Aorta (tissue), 5 donors: Measurements from ENCODE around the gene ALG1L2. TPM values are rescaled to one million over a fixed set of nuclear protein-coding genes. Genes with fewer than 3 reads are reported as not detected.
"Not testable (repeated sequence)": the region's sequence is repeated elsewhere in the genome, so short reads cannot be mapped to it uniquely, and the experiment has no call there.

Source experiments
- ATAC-seq: fragments of 200-7000 bp; cut with Tn5 transposase; one replicate; pipeline ENCODE4 v1.9.1; 2022; ENCODE audit warnings: moderate library complexity; ENCODE audit not compliant: low FRiP score
- DNase-seq, 2 donors: peaks; one replicate each; pipeline ENCODE4 v3.0.0-alpha.2; 2020
- H3K27ac ChIP-seq, 2 donors: one replicate each; pipeline ENCODE4 v1.5.1; 2013; ENCODE audit warnings: low read length in 2 of 2, mild to moderate bottlenecking in 2 of 2, moderate library complexity in 2 of 2, control low read depth in 1 of 2, inconsistent platforms in 1 of 2, low read depth in 1 of 2
- H3K27me3 ChIP-seq, 2 donors: one replicate each; pipeline ENCODE4 v1.6.1; 2013; ENCODE audit warnings: control low read depth in 1 of 2, low read length in 1 of 2, mild to moderate bottlenecking in 1 of 2, moderate library complexity in 1 of 2; ENCODE audit not compliant: insufficient read depth in 2 of 2, control insufficient read depth in 1 of 2
- H3K36me3 ChIP-seq, 2 donors: one replicate each; pipeline ENCODE4 v1.6.1; 2013; ENCODE audit warnings: control low read depth in 1 of 2, low read length in 1 of 2, mild to moderate bottlenecking in 1 of 2; ENCODE audit not compliant: insufficient read depth in 2 of 2, control insufficient read depth in 1 of 2
- H3K4me1 ChIP-seq, 2 donors: one replicate each; pipeline ENCODE4 v1.6.1; 2013; ENCODE audit warnings: low read length in 2 of 2, control low read depth in 1 of 2, mild to moderate bottlenecking in 1 of 2, moderate library complexity in 1 of 2; ENCODE audit not compliant: insufficient read depth in 2 of 2, control insufficient read depth in 1 of 2
- H3K4me3 ChIP-seq, 2 donors: one replicate each; pipeline ENCODE4 v1.5.1; 2013; ENCODE audit warnings: low read length in 2 of 2, control low read depth in 1 of 2, mild to moderate bottlenecking in 1 of 2
- H3K9me3 ChIP-seq: one replicate; pipeline ENCODE4 v1.6.1; 2013; ENCODE audit warnings: mild to moderate bottlenecking, low read length; ENCODE audit not compliant: control insufficient read depth
- WGBS, 2 donors: extraction: QIAGEN DNeasy Blood & Tissue Kit; methylation state at CpG; one replicate each; pipeline ENCODE4 v1.1.7; 2013; 5-methylcytosine and 5-hydroxymethylcytosine counted together
- intact Hi-C, 2 donors: fragments of 100-400 bp; cut with DNase I; formaldehyde crosslinking; loops; one replicate each; pipeline versions ENCODE4 v1.14.2 to v1.15.0; 2022
- polyA plus RNA-seq, 2 donors: library from polyadenylated mRNA; stranded (reverse); fragments of 200-250 nt; gene quantifications; one replicate each; pipeline ENCODE4 v1.2.3, GENCODE V29; 2013
- total RNA-seq, 2 donors: library from RNA; stranded (reverse); fragmentation: NEBNext Ultra II Directional; extraction: Animal tissue kit (Norgen Biotek cat#: 25700); gene quantifications; one replicate each; pipeline ENCODE4 v1.2.1, GENCODE V29; 2021
- donor health status: healthy with polysubstance abuse.
- donor health status: Bipolar disorder and iron deficiency.
- donor health status: DM: no; HTN: no; CAD: no.
- donor health status: DM: no; HTN: no; CAD: no.
- donor health status: DM: yes; HTN: yes; CAD: no.

The ALG1L2 gene
- total and polyA plus RNA-seq, 4 donors: 3.6 TPM; not detected in 3

DNA sequence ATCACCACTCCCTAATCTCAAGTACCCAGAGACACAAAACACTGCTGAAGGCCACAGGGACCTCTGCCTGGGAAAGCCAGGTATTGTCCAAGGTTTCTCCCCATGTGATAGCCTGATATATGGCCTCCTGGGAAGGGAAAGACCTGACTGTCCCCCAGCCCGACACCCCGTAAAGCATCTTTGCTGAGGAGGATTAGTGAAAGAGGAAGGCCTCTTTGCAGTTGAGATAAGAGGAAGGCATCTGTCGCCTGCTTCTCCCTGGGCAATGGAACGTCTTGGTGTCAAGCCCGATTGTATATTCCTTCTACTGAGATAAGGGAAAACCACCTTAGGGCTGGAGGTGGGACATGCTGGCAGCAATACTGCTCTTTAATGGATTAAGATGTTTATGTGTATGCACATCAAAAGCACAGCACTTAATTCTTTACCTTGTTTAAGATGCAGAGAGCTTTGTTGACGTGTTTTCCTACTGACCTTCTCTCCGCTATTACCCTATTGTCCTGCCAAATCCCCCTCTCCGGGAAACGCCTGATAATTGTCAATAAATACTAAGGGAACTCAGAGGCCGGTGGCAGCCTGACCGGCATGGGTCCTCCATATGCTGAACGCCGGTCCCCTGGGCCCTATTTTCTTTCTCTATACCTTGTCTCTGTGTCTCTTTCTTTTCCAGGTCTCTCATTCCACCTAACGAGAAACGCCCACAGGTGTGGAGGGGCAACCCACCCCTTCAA is 23.9 kb upstream of the ALG1L2 start:
- DNase-seq, H3K27ac ChIP-seq, H3K36me3 ChIP-seq, H3K4me3 ChIP-seq, H3K4me1 ChIP-seq, H3K27me3 ChIP-seq, ATAC-seq, intact Hi-C loops, H3K9me3 ChIP-seq: not testable (repeated sequence)
- 90% methylated on average over 15 of the region's 15 CpGs; no CpG with 5 or more reads in 1 of the 2 donors for WGBS, 2 donors

DNA sequence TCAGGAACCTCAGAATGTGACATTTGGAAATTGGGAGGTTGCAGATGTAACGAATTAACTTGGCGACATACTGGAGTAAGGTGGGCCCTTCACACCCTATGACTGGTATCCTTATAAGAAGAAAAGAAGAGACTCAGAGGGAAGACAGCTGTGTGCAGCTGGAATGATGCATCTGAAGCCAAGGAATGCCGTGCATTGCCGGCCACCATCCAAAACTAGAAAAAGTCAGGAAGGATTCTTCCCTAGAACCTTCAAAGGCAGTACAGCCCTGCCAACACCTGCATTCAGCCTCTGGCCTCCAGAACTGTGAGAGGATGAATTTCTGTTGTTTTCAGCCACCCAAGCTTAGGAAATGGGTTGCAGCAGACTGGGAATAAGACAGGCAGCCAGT is 23.4 kb upstream of the ALG1L2 start:
- intact Hi-C loops, DNase-seq, ATAC-seq: not testable (repeated sequence)

DNA sequence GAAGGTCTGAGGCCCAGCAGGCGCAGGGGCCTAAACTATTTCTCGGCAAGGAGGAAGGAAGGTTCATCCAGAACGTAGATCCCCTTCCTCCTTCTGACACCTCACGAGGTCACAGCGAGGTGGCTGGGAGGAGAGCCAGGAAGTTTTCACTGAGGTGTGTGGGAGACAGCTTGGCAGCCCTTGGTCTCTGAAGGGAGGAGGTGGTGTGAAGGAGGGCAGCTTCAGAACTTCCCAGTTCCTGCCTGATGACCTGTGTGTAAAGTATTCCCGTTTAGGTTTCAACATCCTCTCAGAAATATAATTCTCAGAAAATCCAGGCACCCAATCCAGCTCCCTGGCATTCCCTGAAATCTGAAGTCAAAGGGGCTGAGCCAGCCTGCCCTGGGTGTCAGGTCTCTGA is 22.9 kb upstream of the ALG1L2 start:
- H3K4me1 ChIP-seq, H3K4me3 ChIP-seq, H3K27ac ChIP-seq, H3K27me3 ChIP-seq, intact Hi-C loops, H3K9me3 ChIP-seq, DNase-seq, H3K36me3 ChIP-seq, ATAC-seq: not testable (repeated sequence)
- 36% methylated on average over 6 of the region's 6 CpGs; no CpG with 5 or more reads in 1 of the 2 donors for WGBS, 2 donors

More for the DNA sequence above, 23.4 kb upstream of the ALG1L2 start:
- not testable (repeated sequence) for H3K4me1 ChIP-seq, H3K27me3 ChIP-seq, H3K9me3 ChIP-seq, H3K36me3 ChIP-seq, H3K4me3 ChIP-seq, H3K27ac ChIP-seq
- 90% methylated on average over 2 of the region's 4 CpGs; no CpG with 5 or more reads in 1 of the 2 donors for WGBS, 2 donors

DNA sequence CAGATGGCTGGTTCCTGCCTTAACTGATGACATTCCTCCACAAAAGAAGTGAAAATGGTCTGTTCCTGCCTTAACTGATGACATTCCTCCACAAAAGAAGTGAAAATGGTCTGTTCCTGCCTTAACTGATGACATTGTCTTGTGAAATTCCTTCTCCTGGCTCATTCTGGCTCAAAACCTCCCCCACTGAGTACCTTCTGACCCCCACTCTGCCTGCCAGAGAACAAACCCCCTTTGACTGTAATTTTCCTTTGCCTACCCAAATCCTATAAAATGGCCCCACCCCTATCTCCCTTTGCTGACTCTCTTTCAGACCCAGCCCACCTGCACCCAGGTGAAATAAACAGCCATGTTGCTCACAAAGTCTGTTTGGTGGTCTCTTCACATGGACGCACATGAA is 22.5 kb upstream of the ALG1L2 start:
- H3K4me3 ChIP-seq, H3K27me3 ChIP-seq, intact Hi-C loops, H3K27ac ChIP-seq, DNase-seq, H3K36me3 ChIP-seq, ATAC-seq, H3K9me3 ChIP-seq, H3K4me1 ChIP-seq: not testable (repeated sequence)
- 93% methylated on average over 1 of the region's 1 CpG; no CpG with 5 or more reads in 1 of the 2 donors for WGBS, 2 donors

DNA sequence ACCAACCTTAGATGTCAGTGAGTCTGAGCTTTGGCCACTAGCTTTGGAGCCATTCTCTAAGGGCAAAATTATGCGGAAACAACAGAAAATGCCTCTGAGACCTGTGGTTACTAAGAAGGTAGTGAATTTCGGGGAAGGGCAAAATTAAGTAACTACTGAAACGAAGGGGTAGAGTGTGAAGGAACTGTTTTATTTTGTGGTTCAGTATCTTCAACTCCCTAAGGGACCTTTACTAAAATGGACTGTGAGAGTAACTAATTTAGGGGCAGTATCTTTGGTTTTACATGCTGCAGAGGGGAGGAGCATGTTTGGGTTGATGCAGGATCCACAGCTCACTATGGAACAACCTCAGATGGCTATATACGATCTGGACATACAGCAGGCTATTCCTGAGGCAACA is 8.0 kb upstream of the ALG1L2 start:
- 82% methylated on average over 4 of the region's 4 CpGs; no CpG with 5 or more reads in 1 of the 2 donors for WGBS, 2 donors
- intact Hi-C loops: no loop called here
- ATAC-seq: no peak
- H3K27ac ChIP-seq: no peak overlapping the region
- no peak for DNase-seq
- H3K4me1 ChIP-seq: no peaks in the 10 kb centered on the region
- H3K4me3 ChIP-seq: no peak overlapping the region
- no peaks in the 10 kb centered on the region for H3K9me3 ChIP-seq
- H3K36me3 ChIP-seq: no peaks in the 10 kb centered on the region
- no peaks in the 10 kb centered on the region for H3K27me3 ChIP-seq

DNA sequence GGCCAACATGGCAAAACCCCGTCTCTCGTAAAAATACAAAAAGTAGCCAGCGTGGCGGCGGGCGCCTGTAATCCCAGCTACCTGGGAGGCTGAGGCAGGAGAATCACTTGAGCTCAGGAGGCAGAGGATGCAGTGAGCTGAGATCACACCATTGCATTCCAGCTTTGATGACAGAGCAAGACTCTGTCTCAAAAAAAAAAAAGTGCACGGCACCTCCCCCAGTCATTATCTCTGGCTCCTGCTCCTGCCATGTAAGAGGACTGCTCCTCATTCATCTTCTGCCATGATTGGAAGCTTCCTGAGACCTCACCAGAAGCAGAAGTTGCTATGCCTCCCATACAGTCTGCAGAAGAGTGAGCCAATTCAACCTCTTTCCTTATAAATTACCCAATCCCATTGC is 4.0 kb upstream of the ALG1L2 start:
- no peaks in the 10 kb centered on the region for H3K27me3 ChIP-seq
- DNase-seq: no peak
- WGBS, 2 donors: 91% methylated on average over 7 of the region's 7 CpGs; no CpG with 5 or more reads in 1 of the 2 donors
- intact Hi-C loops: no loop called here
- no peaks in the 10 kb centered on the region for H3K4me1 ChIP-seq
- H3K9me3 ChIP-seq: no peaks in the 10 kb centered on the region
- ATAC-seq: no peak
- no peak overlapping the region for H3K27ac ChIP-seq
- H3K36me3 ChIP-seq: no peaks in the 10 kb centered on the region
- no peak overlapping the region for H3K4me3 ChIP-seq

DNA sequence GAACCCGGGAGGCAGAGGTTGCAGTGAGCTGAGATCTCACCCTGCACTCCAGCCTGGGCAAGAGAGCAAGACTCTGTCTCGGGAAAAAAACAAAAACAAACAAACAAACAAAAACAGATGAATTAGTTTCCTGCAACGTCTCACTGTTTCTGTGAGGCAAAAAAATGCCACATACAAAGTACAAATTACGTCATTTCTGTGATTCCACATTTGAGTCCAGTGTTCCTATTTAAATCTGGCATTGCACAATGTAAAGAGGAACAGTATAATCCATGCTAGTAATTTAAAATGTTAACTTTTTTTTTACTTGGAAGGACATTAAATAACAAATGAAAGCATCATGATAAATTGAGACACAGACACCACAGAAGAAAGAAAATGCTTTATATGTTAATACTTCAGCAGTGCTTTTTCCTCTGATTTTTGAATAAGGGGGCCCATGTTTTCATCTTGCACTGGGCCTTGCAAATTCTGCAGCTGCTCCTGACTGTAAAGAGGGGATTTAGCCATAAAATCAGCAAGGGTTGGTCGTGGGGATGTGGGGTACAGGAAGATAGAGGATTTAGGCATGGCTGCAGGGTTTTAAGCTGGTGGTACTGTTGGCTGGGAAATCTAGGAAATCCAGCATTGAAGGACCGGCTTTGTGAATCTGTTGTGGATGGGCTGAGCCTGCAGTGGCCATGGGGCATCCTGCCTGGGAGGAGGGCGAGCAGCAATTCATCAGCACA is 1.9 kb downstream of the ALG1L2 start:
- ATAC-seq, intact Hi-C loops, DNase-seq, H3K27me3 ChIP-seq, H3K9me3 ChIP-seq, H3K4me1 ChIP-seq, H3K27ac ChIP-seq, H3K36me3 ChIP-seq, H3K4me3 ChIP-seq: not testable (repeated sequence)
- 64 to 72% methylated on average over 2 to 7 of the region's 7 CpGs for WGBS, 2 donors

DNA sequence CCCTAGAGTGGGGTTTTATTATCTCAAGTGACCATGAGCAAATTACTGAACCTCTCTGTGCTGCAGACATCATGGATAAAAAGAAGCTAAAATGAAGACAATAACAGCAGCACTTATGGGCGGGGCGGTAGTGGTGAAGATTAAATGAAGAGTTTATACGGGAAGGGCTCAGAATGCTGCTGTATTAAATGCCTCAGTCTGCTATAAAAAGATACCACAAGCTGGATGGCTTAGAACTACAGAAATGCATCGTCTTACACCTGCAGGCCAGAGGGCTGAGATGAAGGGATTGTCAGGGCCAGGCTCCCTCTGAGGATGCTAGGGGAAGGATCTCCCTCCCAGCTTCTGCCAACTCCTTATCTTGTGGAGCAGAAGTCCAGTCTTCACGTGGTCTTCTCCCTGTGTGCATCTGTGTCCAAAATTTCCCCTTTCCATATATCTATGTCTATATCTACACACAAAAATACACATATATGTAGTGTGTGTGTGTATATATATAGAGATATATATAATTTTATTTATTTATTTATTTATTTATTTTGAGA is 2.9 kb downstream of the ALG1L2 start:
- H3K27ac ChIP-seq: no peak overlapping the region
- 54% methylated on average over 5 of the region's 5 CpGs; no CpG with 5 or more reads in 1 of the 2 donors for WGBS, 2 donors
- intact Hi-C loops: no loop called here
- no peak for DNase-seq
- ATAC-seq: no peak
- H3K9me3 ChIP-seq: no peaks in the 10 kb centered on the region
- no peak overlapping the region for H3K4me3 ChIP-seq
- H3K36me3 ChIP-seq: no peaks in the 10 kb centered on the region
- H3K4me1 ChIP-seq: no peaks in the 10 kb centered on the region
- no peaks in the 10 kb centered on the region for H3K27me3 ChIP-seq
